Measurements from ENCODE around the gene GBF1. TPM values are rescaled to one million over a fixed set of nuclear protein-coding genes. Genes with fewer than 3 reads are reported as not detected.

Gene GBF1
- polyA plus RNA-seq, 1 of the 3 experiments (the other 2 are of a cell fraction) = 12.3 TPM

DNA sequence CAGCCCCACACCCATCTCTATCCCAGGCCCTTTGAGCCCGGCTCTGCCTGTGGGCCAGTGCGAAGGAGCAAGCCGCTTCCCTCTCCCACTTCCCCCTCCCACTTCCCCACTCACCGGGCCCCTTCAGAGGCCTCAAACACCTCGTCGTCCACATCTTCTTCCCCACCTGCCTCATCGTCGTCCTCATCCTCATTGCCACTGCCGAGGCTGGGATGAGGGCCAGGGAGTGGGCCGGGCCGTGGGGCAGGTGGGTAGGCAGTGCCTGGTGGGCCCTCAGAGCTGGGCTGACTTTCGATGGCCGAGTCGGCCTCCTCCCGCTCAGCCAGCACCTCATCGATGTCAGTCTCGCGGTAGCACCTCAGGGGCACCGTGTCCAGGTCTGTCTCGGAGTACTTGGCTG, 169.4 kb downstream of the GBF1 start (continued):
- no peak for TF ChIP-seq YY1 (IDR thresholded peaks at IDR 0.05; ENCODE audit: low read depth)

DNA sequence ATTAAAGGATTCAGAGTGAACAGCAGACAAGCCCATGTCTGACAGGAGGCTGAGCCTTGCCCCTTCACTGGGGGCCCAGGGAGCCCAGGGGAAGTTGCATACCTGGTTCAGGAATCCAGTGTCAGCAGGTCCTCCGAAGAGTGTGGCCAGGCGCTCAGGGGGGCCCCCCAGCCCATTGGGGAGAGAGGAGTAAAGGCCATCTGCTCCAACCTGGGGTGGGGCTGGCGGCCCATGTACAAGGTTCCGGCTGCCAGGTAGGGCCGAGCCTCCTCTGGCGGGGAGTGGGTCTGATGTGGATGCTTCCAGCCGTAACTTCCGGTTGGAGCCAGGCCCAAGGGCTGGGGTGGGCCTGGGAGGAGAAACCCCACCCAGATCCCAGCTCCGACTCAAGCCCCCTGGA, 171.0 kb downstream of the GBF1 start:
- ChIA-PET CTCF (interaction anchor here (1.3 to 18.3 kb wide), 2 partner anchors 16 to 247 kb away, joined by 3 to 359 read pairs; partner anchors contain the start of gene NFKB2), POLR2A (no interaction called here)
- peaks cover 0 to 28% of the 10 kb centered on the region in 2 experiments; a peak in 2 of 4 replicates for H3K4me1 ChIP-seq (ENCODE audit: control insufficient read depth in 1 of 2, insufficient read depth in 2 of 2, low read depth in 1 of 2, low read length in 1 of 2)

DNA sequence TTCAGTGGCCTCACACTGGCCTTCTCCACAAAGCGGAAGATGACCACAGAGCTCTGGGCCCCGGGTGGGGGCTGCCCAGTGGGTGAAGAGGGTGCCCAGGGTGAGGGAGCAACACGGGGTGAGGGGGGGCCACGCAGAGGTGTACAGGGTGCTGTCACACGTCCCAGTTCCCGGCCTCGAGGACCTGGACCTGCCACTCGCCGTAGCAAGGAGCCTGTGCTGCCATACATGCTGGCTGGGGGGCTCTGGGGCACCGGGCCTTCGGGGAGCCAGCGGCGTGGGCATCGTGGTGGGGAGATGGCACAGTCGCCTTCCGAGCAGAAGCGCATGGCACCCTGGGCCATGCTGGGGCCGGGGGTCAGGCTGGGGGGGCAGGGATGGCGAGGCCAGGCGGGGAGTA, 171.4 kb downstream of the GBF1 start:
- Histone ChIP-seq H3K79me2 (ENCODE audit: insufficient read depth) (no peaks in the 10 kb centered on the region), H3K36me3 (replicated peaks in 1 of 2; ENCODE audit: control insufficient read depth in 1 of 2, insufficient read depth in 2 of 2, low read length in 1 of 2) (no peaks in the 10 kb centered on the region), H3K4me3 (ENCODE audit: low read depth in 2 of 2, low read length in 1 of 2) (no peak overlapping the region), H3K9me2 (no peaks in the 10 kb centered on the region), H3K4me1 (ENCODE audit: control insufficient read depth in 1 of 2, insufficient read depth in 2 of 2, low read depth in 1 of 2, low read length in 1 of 2) (peaks cover 0 to 28% of the 10 kb centered on the region in 2 experiments; a peak in 2 of 4 replicates), H3K4me2 (no peak overlapping the region), H3F3A (replicated peaks; ENCODE audit: insufficient read depth) (peaks cover 12% of the 10 kb centered on the region), H3K9me3 (no peaks in the 10 kb centered on the region), H2AFZ (ENCODE audit: low read depth) (no peak overlapping the region), H3K27ac (ENCODE audit: low read depth in 2 of 2, low read length in 1 of 2) (no peak overlapping the region), H3K9ac (no peak overlapping the region), H3K27me3 (ENCODE audit: insufficient read depth) (no peaks in the 10 kb centered on the region), H4K20me1 (ENCODE audit: insufficient read depth) (no peaks in the 10 kb centered on the region)
- DNase-seq = no peak
- WGBS (ENCODE audit: low lambda C conversion rate) = 59% methylated on average over 6 of the region's 20 CpGs
- POLR2A ChIA-PET = no interaction called here
- CTCF ChIA-PET = interaction anchor here (18.3 kb wide), 1 partner anchor 16 kb away, joined by 359 read pairs; the partner anchor contains the start of gene NFKB2
- no peak for TF ChIP-seq RFX5 (IDR thresholded peaks at IDR 0.05; ENCODE audit: low read length)
- no peak for TF ChIP-seq CHD2 (IDR thresholded peaks at IDR 0.05; ENCODE audit: low read length, partially characterized antibody)
- no peak for TF ChIP-seq SMC3 (IDR thresholded peaks at IDR 0.05; ENCODE audit: low read depth, low read length)
- TF ChIP-seq FOXJ3 (CRISPR knock-in tag; IDR thresholded peaks at IDR 0.05) = no peak
- TF ChIP-seq, protein P1, sequence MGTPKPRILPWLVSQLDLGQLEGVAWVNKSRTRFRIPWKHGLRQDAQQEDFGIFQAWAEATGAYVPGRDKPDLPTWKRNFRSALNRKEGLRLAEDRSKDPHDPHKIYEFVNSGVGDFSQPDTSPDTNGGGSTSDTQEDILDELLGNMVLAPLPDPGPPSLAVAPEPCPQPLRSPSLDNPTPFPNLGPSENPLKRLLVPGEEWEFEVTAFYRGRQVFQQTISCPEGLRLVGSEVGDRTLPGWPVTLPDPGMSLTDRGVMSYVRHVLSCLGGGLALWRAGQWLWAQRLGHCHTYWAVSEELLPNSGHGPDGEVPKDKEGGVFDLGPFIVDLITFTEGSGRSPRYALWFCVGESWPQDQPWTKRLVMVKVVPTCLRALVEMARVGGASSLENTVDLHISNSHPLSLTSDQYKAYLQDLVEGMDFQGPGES (IDR thresholded peaks at IDR 0.05; ENCODE audit: low read depth, low read length) = no peak
- no peak for TF ChIP-seq TAF1 (IDR thresholded peaks at IDR 0.05; ENCODE audit: borderline replicate concordance, low read depth, low read length)

More for the DNA sequence above, 171.0 kb downstream of the GBF1 start:
- Histone ChIP-seq H4K20me1 (ENCODE audit: insufficient read depth) (no peaks in the 10 kb centered on the region), H3K9me3 (no peaks in the 10 kb centered on the region), H3K9me2 (no peaks in the 10 kb centered on the region), H3K27ac (ENCODE audit: low read depth in 2 of 2, low read length in 1 of 2) (no peak overlapping the region), H3K4me3 (ENCODE audit: low read depth in 2 of 2, low read length in 1 of 2) (no peak overlapping the region), H3K4me2 (no peak overlapping the region), H3F3A (replicated peaks; ENCODE audit: insufficient read depth) (peaks cover 12% of the 10 kb centered on the region), H3K9ac (no peak overlapping the region), H3K79me2 (ENCODE audit: insufficient read depth) (no peaks in the 10 kb centered on the region), H3K36me3 (replicated peaks in 1 of 2; ENCODE audit: control insufficient read depth in 1 of 2, insufficient read depth in 2 of 2, low read length in 1 of 2) (no peaks in the 10 kb centered on the region), H2AFZ (ENCODE audit: low read depth) (no peak overlapping the region), H3K27me3 (ENCODE audit: insufficient read depth) (no peaks in the 10 kb centered on the region)
- DNase-seq = no peak
- TF ChIP-seq, protein P2, sequence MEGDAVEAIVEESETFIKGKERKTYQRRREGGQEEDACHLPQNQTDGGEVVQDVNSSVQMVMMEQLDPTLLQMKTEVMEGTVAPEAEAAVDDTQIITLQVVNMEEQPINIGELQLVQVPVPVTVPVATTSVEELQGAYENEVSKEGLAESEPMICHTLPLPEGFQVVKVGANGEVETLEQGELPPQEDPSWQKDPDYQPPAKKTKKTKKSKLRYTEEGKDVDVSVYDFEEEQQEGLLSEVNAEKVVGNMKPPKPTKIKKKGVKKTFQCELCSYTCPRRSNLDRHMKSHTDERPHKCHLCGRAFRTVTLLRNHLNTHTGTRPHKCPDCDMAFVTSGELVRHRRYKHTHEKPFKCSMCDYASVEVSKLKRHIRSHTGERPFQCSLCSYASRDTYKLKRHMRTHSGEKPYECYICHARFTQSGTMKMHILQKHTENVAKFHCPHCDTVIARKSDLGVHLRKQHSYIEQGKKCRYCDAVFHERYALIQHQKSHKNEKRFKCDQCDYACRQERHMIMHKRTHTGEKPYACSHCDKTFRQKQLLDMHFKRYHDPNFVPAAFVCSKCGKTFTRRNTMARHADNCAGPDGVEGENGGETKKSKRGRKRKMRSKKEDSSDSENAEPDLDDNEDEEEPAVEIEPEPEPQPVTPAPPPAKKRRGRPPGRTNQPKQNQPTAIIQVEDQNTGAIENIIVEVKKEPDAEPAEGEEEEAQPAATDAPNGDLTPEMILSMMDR (IDR thresholded peaks at IDR 0.05) = no peak
- TF ChIP-seq RXRA (IDR thresholded peaks at IDR 0.05; ENCODE audit: borderline replicate concordance, low read depth) = no peak
- TF ChIP-seq NFIC (IDR thresholded peaks at IDR 0.05; ENCODE audit: borderline replicate concordance) = no peak
- TF ChIP-seq SIN3A (IDR thresholded peaks at IDR 0.05; ENCODE audit: borderline replicate concordance, low read depth, low read length) = no peak
- TF ChIP-seq FOXJ3 (CRISPR knock-in tag; IDR thresholded peaks at IDR 0.05) = no peak
- no peak for TF ChIP-seq ELF1 (IDR thresholded peaks at IDR 0.05)
- no peak for TF ChIP-seq TCF12 (IDR thresholded peaks at IDR 0.05)
- TF ChIP-seq TAF1 (IDR thresholded peaks at IDR 0.05; ENCODE audit: borderline replicate concordance, low read depth, low read length) = no peak
- no peak for TF ChIP-seq FOXM1 (IDR thresholded peaks at IDR 0.05; ENCODE audit: low read depth)
- no peak for TF ChIP-seq JUND (IDR thresholded peaks at IDR 0.05)
- TF ChIP-seq, protein P3, sequence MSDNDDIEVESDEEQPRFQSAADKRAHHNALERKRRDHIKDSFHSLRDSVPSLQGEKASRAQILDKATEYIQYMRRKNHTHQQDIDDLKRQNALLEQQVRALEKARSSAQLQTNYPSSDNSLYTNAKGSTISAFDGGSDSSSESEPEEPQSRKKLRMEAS (IDR thresholded peaks at IDR 0.05; ENCODE audit: low read depth) = no peak
- no peak for TF ChIP-seq EZH2phosphoT487 (IDR thresholded peaks at IDR 0.05; ENCODE audit: borderline replicate concordance, low read depth)
- no peak for TF ChIP-seq YY1 (IDR thresholded peaks at IDR 0.05; ENCODE audit: low read depth)
- TF ChIP-seq CHD2 (IDR thresholded peaks at IDR 0.05; ENCODE audit: low read length, partially characterized antibody) = no peak
- no peak for TF ChIP-seq FOSL2 (IDR thresholded peaks at IDR 0.05; ENCODE audit: borderline replicate concordance, low read depth)
- no peak for TF ChIP-seq RFX5 (IDR thresholded peaks at IDR 0.05; ENCODE audit: low read length)
- TF ChIP-seq MXI1 (IDR thresholded peaks at IDR 0.05; ENCODE audit: low read depth, low read length) = no peak
- 60% methylated on average over 1 of the region's 9 CpGs for WGBS (ENCODE audit: low lambda C conversion rate)
